ENCODE measurements around the gene HIGD2A. TPM values are rescaled to one million over a fixed set of nuclear protein-coding genes. Genes with fewer than 3 reads are reported as not detected.
A peak's percentile ranks its signal among the peaks of the same experiment; 100 is the strongest.

HIGD2A gene
- total and polyA plus RNA-seq, 2 donors (not counting 3 experiments of a cell fraction or from before 2014, with no cell fraction given), result 96.2 to 210 TPM

DNA sequence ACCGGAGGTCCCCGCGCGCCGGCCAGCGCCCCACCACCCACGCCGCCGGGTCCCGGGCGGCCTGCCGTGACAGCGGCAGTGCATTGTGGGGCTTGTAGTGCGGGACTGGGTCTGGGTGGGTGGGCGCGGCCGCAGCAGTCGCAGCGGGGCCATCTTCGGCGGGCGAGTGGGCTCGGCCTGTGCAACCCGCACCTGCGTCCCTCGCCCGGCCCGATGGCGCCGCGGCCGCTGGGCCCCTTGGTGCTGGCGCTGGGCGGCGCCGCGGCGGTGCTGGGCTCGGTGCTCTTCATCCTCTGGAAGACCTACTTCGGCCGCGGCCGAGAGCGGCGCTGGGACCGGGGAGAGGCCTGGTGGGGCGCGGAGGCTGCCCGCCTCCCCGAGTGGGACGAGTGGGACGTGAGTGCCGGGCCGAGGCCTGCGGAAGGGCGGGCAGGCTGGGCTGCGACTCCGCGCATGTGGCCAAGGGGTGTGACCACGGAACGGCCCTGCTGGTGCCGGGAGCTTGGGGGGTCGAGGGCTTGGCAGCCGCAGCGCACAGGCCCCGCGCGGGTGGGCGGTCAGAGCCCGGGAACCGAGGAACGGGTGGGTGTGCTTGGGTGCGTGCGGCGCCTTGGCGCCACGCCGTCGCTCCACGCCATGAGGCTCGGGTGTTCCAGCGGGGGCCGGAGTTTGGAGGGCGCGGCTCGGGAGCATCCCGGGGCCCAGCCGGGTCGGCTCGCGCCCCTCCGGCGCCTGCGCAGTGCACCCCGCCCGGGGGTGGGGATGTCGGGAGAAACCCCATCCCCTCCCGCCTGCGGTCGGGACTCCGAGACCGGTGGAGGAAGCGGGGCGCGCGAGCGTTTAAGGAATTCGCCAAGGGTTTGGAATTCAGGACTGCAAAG is 23.0 kb upstream of the HIGD2A start, which contains the start of gene ARL10:
Gene ARL10, plus strand, starts transcription at position 137 of the 881 bp plus-strand sequence. Its CDS starts 77 bp downstream, at position 214.
- POLR2A ChIA-PET, result no interaction called here
- Histone ChIP-seq H3K9me1 (replicated peaks; ENCODE audit: control insufficient read depth, extremely low read depth, insufficient read depth, low read length) (no peaks in the 10 kb centered on the region), H3K9me3 (replicated peaks; ENCODE audit: control insufficient read depth, insufficient read depth, low read length) (no peaks in the 10 kb centered on the region), H3K9ac (replicated peaks; ENCODE audit: extremely low read depth, insufficient read depth, low read length) (peak within 1 kb of the TSS; percentile 58), H2AFZ (ENCODE audit: low read depth, low read length) (peak within 1 kb of the TSS; percentile 95), H3K27me3 (ENCODE audit: control insufficient read depth in 2 of 2, insufficient read depth in 2 of 2, low read length in 2 of 2) (no peaks in the 10 kb centered on the region), H3K4me1 (ENCODE audit: control insufficient read depth, extremely low read depth, insufficient read depth, low read length) (peaks cover 13% of the 10 kb centered on the region), H3K27ac (ENCODE audit: insufficient read depth, low read depth, low read length) (no peak within 1 kb of the TSS), H3K4me3 (replicated peaks in 1 of 3; ENCODE audit: insufficient read depth in 1 of 3, low read depth in 1 of 3, low read length in 3 of 3) (peak within 1 kb of the TSS; percentile 43 to 97 (median 72)), H3K4me2 (ENCODE audit: insufficient read depth, low read length) (peak within 1 kb of the TSS; percentile 83), H3K36me3 (ENCODE audit: control insufficient read depth in 2 of 2, extremely low read depth in 1 of 2, insufficient read depth in 2 of 2, low read length in 2 of 2) (peaks cover 0 to 15% of the 10 kb centered on the region in 2 experiments), H3K79me2 (ENCODE audit: control insufficient read depth, insufficient read depth, low read length) (peaks cover 9% of the 10 kb centered on the region), H4K20me1 (replicated peaks; ENCODE audit: control insufficient read depth, extremely low read depth, insufficient read depth, low read length) (no peaks in the 10 kb centered on the region)
- CTCF ChIA-PET, result interaction anchor here (0.9 kb wide), 1 partner anchor 171 kb away, joined by 3 read pairs; no protein-coding TSS in a partner anchor
- dilution Hi-C loops (cut with MboI; ENCODE audit: extremely low pct_ligation_motif_present, low sequenced_read_pairs) (no loop called here), intact Hi-C loops (cut with micrococcal nuclease) (loop anchor here (1.0 to 10.0 kb wide), 2 partner anchors 23 to 131 kb away; partner anchors contain the start of genes HIGD2A, NOP16 and SIMC1)
- TF ChIP-seq, protein P1, sequence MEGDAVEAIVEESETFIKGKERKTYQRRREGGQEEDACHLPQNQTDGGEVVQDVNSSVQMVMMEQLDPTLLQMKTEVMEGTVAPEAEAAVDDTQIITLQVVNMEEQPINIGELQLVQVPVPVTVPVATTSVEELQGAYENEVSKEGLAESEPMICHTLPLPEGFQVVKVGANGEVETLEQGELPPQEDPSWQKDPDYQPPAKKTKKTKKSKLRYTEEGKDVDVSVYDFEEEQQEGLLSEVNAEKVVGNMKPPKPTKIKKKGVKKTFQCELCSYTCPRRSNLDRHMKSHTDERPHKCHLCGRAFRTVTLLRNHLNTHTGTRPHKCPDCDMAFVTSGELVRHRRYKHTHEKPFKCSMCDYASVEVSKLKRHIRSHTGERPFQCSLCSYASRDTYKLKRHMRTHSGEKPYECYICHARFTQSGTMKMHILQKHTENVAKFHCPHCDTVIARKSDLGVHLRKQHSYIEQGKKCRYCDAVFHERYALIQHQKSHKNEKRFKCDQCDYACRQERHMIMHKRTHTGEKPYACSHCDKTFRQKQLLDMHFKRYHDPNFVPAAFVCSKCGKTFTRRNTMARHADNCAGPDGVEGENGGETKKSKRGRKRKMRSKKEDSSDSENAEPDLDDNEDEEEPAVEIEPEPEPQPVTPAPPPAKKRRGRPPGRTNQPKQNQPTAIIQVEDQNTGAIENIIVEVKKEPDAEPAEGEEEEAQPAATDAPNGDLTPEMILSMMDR (IDR thresholded peaks at IDR 0.05; ENCODE audit: extremely low read depth in 1 of 2, insufficient read depth in 1 of 2, low read depth in 1 of 2, low read length in 2 of 2), result no peak
- TF ChIP-seq MYC (IDR thresholded peaks at IDR 0.05; ENCODE audit: low read depth, low read length) (no peak), GATA2 (IDR thresholded peaks at IDR 0.05; ENCODE audit: insufficient read depth, insufficient read length, low read depth, low read length) (no peak), POLR2AphosphoS5 (IDR thresholded peaks at IDR 0.05; ENCODE audit: insufficient read depth, low read depth, low read length) (peak; percentile 39)
- TF ChIP-seq, protein P2, sequence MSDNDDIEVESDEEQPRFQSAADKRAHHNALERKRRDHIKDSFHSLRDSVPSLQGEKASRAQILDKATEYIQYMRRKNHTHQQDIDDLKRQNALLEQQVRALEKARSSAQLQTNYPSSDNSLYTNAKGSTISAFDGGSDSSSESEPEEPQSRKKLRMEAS (IDR thresholded peaks at IDR 0.05; ENCODE audit: insufficient read depth, insufficient read length), result no peak
- no TSS peak for BruUV-seq (replicated peaks)
- FAIRE-seq (peak; percentile 67), DNase-seq (ENCODE audit: low read depth, low spot score) (peak; percentile 48)
